AG04450 (cell line): ENCODE measurements around the gene FGD5. TPM values are rescaled to one million over a fixed set of nuclear protein-coding genes. Genes with fewer than 3 reads are reported as not detected.

Experiments
- CTCF ChIA-PET: fragments of 300-600, 350-600 bp; formaldehyde crosslinking; extraction: SDS; loops from one replicate; lab custom pipeline; 2022; ENCODE audit warnings: antibody characterized with exemption, inconsistent platforms; lab: Charles Lee
- POLR2A ChIA-PET: fragments of 350-600 bp; formaldehyde crosslinking; extraction: SDS; loops from one replicate; lab custom pipeline; 2021; ENCODE audit warnings: antibody characterized with exemption, inconsistent platforms; lab: Yijun Ruan, JAX
- DNase-seq: peaks from one replicate; pipeline ENCODE4 v3.0.0-alpha.2; 2011; ENCODE audit warnings: low read depth, low spot score
- H3K27ac ChIP-seq: one replicate; pipeline ENCODE4 v1.5.1; 2012; ENCODE audit warnings: low read depth, low read length, control low read depth
- H3K27me3 ChIP-seq: one replicate; pipeline ENCODE4 v1.6.0; 2012; ENCODE audit warnings: low read length; ENCODE audit not compliant: control insufficient read depth, insufficient read depth
- H3K4me3 ChIP-seq: 2 replicates; pipeline ENCODE4 v1.5.1; 2011; ENCODE audit warnings: mild to moderate bottlenecking, low read depth, low read length, control low read depth
- H3K9me3 ChIP-seq: 2 replicates; pipeline ENCODE4 v1.5.1; 2012; ENCODE audit warnings: low read length; ENCODE audit not compliant: control insufficient read depth, insufficient read depth
- CTCF ChIP-seq: IDR thresholded peaks from 2 replicates; pipeline ENCODE4 v1.5.1; 2011; ENCODE audit warnings: low read depth, low read length, control low read depth, inconsistent platforms
- polyA plus RNA-seq: library from polyadenylated mRNA; depleted of rRNA; stranded (reverse); fragments of >200 nt; gene quantifications from 2 replicates; pipeline ENCODE4 v1.2.3, GENCODE V29; 2011

The FGD5 gene
- polyA plus RNA-seq, 1 experiment = not detected

- no peak overlapping the region for H3K4me3 ChIP-seq
- no peak for DNase-seq
- POLR2A ChIA-PET = no interaction called here
- H3K9me3 ChIP-seq = no peaks in the 10 kb centered on the region
- CTCF ChIA-PET = interaction anchor here (0.5 kb wide), 1 partner anchor 644 kb away, joined by 4 read pairs; no protein-coding TSS in a partner anchor
- H3K27ac ChIP-seq = no peak overlapping the region
- H3K27me3 ChIP-seq = peaks cover 17% of the 10 kb centered on the region
- no peak for TF ChIP-seq CTCF
Observed at GRCh38 chr3:14847613-14848541, 29.1 kb downstream of the FGD5 start.

GRCh38 chr3:14848906-14849305 is 30.1 kb downstream of the FGD5 start:
- ChIA-PET POLR2A (no interaction called here), CTCF (interaction anchor here (0.5 kb wide), 1 partner anchor 645 kb away, joined by 4 read pairs; no protein-coding TSS in a partner anchor)
- no peaks in the 10 kb centered on the region for H3K9me3 ChIP-seq
- no peak for TF ChIP-seq CTCF
- H3K27me3 ChIP-seq = peaks cover 20% of the 10 kb centered on the region
- no peak for DNase-seq
- H3K4me3 ChIP-seq = no peak overlapping the region
- no peak overlapping the region for H3K27ac ChIP-seq

- no peak for TF ChIP-seq CTCF
- Histone ChIP-seq H3K9me3 (no peaks in the 10 kb centered on the region), H3K4me3 (no peak overlapping the region), H3K27me3 (peaks cover 20% of the 10 kb centered on the region), H3K27ac (no peak overlapping the region)
- no peak for DNase-seq
- ChIA-PET CTCF (no interaction called here), POLR2A (no interaction called here)
Observed at GRCh38 chr3:14849638-14850230, 31.0 kb downstream of the FGD5 start.

GRCh38 chr3:14852058-14852594 is 33.4 kb downstream of the FGD5 start:
- no peak for DNase-seq
- ChIA-PET POLR2A (no interaction called here), CTCF (interaction anchor here (0.6 kb wide), 1 partner anchor 12 kb away, joined by 3 read pairs; no protein-coding TSS in a partner anchor)
- Histone ChIP-seq H3K4me3 (no peak overlapping the region), H3K9me3 (no peaks in the 10 kb centered on the region), H3K27ac (no peak overlapping the region), H3K27me3 (peaks cover 10% of the 10 kb centered on the region)
- TF ChIP-seq CTCF = no peak
